ENCODE data around the gene GALM. TPM values are rescaled to one million over a fixed set of nuclear protein-coding genes. Genes with fewer than 3 reads are reported as not detected.

Gene GALM
- total and polyA plus RNA-seq, 2 donors from 2014 or later = 17.9 to 79.9 TPM

- Histone ChIP-seq H3K9ac (ENCODE audit: low read length in 3 of 3) (no peak overlapping the region), H3K27ac (ENCODE audit: low read depth in 2 of 2, low read length in 2 of 2) (no peak overlapping the region), H3K9me3 (ENCODE audit: control insufficient read depth in 2 of 3, insufficient read depth in 1 of 3, low read length in 3 of 3) (peaks cover 0 to 4% (median 0%) of the 10 kb centered on the region in 3 donors), H3K4me3 (ENCODE audit: low read length in 3 of 3) (no peak overlapping the region), H3K27me3 (ENCODE audit: control insufficient read depth, insufficient read depth, low read length) (no peaks in the 10 kb centered on the region), H3K4me1 (ENCODE audit: control insufficient read depth in 2 of 3, insufficient read depth in 2 of 3, low read depth in 1 of 3, low read length in 3 of 3) (no peaks in the 10 kb centered on the region), H3K36me3 (ENCODE audit: control insufficient read depth in 2 of 3, insufficient read depth in 3 of 3, low read length in 3 of 3) (no peaks in the 10 kb centered on the region)
- TF ChIP-seq, protein P1, sequence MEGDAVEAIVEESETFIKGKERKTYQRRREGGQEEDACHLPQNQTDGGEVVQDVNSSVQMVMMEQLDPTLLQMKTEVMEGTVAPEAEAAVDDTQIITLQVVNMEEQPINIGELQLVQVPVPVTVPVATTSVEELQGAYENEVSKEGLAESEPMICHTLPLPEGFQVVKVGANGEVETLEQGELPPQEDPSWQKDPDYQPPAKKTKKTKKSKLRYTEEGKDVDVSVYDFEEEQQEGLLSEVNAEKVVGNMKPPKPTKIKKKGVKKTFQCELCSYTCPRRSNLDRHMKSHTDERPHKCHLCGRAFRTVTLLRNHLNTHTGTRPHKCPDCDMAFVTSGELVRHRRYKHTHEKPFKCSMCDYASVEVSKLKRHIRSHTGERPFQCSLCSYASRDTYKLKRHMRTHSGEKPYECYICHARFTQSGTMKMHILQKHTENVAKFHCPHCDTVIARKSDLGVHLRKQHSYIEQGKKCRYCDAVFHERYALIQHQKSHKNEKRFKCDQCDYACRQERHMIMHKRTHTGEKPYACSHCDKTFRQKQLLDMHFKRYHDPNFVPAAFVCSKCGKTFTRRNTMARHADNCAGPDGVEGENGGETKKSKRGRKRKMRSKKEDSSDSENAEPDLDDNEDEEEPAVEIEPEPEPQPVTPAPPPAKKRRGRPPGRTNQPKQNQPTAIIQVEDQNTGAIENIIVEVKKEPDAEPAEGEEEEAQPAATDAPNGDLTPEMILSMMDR (IDR thresholded peaks at IDR 0.05; ENCODE audit: borderline replicate concordance, extremely low read depth, insufficient read depth) = no peak
- intact Hi-C loops (cut with DNase I) = no loop called here
- DNase-seq (no peak), FAIRE-seq (no peak)
Observed at GRCh38 chr2:38629684-38630083, 36.2 kb upstream of the GALM start.

- no peak overlapping the region for H3K9ac ChIP-seq (ENCODE audit: low read length in 3 of 3)
- TF ChIP-seq, protein P1 (IDR thresholded peaks at IDR 0.05; ENCODE audit: borderline replicate concordance, extremely low read depth, insufficient read depth) = no peak
- no peak for FAIRE-seq
- no peaks in the 10 kb centered on the region for H3K27me3 ChIP-seq (ENCODE audit: control insufficient read depth, insufficient read depth, low read length)
- no peaks in the 10 kb centered on the region for H3K4me1 ChIP-seq (ENCODE audit: control insufficient read depth in 2 of 3, insufficient read depth in 2 of 3, low read depth in 1 of 3, low read length in 3 of 3)
- H3K4me3 ChIP-seq (ENCODE audit: low read length in 3 of 3) = no peak overlapping the region
- DNase-seq = no peak
- intact Hi-C loops (cut with DNase I) = no loop called here
- no peaks in the 10 kb centered on the region for H3K36me3 ChIP-seq (ENCODE audit: control insufficient read depth in 2 of 3, insufficient read depth in 3 of 3, low read length in 3 of 3)
- no peak overlapping the region for H3K27ac ChIP-seq (ENCODE audit: low read depth in 2 of 2, low read length in 2 of 2)
- H3K9me3 ChIP-seq (ENCODE audit: control insufficient read depth in 2 of 3, insufficient read depth in 1 of 3, low read length in 3 of 3) = peaks cover 0 to 4% (median 0%) of the 10 kb centered on the region in 3 donors
Observed at GRCh38 chr2:38631976-38632375, 33.9 kb upstream of the GALM start.

GRCh38 chr2:38632980-38633379 is 32.9 kb upstream of the GALM start:
- H3K36me3 ChIP-seq (ENCODE audit: control insufficient read depth in 2 of 3, insufficient read depth in 3 of 3, low read length in 3 of 3) = no peaks in the 10 kb centered on the region
- no peak overlapping the region for H3K9ac ChIP-seq (ENCODE audit: low read length in 3 of 3)
- H3K27me3 ChIP-seq (ENCODE audit: control insufficient read depth, insufficient read depth, low read length) = no peaks in the 10 kb centered on the region
- intact Hi-C loops (cut with DNase I) = no loop called here
- H3K4me3 ChIP-seq (ENCODE audit: low read length in 3 of 3) = no peak overlapping the region
- H3K4me1 ChIP-seq (ENCODE audit: control insufficient read depth in 2 of 3, insufficient read depth in 2 of 3, low read depth in 1 of 3, low read length in 3 of 3) = no peaks in the 10 kb centered on the region
- DNase-seq = no peak
- TF ChIP-seq, protein P1 (IDR thresholded peaks at IDR 0.05; ENCODE audit: borderline replicate concordance, extremely low read depth, insufficient read depth) = no peak
- H3K27ac ChIP-seq (ENCODE audit: low read depth in 2 of 2, low read length in 2 of 2) = no peak overlapping the region
- FAIRE-seq = no peak
- H3K9me3 ChIP-seq (ENCODE audit: control insufficient read depth in 2 of 3, insufficient read depth in 1 of 3, low read length in 3 of 3) = peaks cover 0 to 4% (median 0%) of the 10 kb centered on the region in 3 donors

- Histone ChIP-seq H3K27ac (ENCODE audit: low read depth in 2 of 2, low read length in 2 of 2) (no peak overlapping the region), H3K9me3 (ENCODE audit: control insufficient read depth in 2 of 3, insufficient read depth in 1 of 3, low read length in 3 of 3) (peaks cover 0 to 4% (median 0%) of the 10 kb centered on the region in 3 donors), H3K27me3 (ENCODE audit: control insufficient read depth, insufficient read depth, low read length) (no peaks in the 10 kb centered on the region), H3K36me3 (ENCODE audit: control insufficient read depth in 2 of 3, insufficient read depth in 3 of 3, low read length in 3 of 3) (no peaks in the 10 kb centered on the region), H3K4me1 (ENCODE audit: control insufficient read depth in 2 of 3, insufficient read depth in 2 of 3, low read depth in 1 of 3, low read length in 3 of 3) (no peaks in the 10 kb centered on the region), H3K9ac (ENCODE audit: low read length in 3 of 3) (no peak overlapping the region), H3K4me3 (ENCODE audit: low read length in 3 of 3) (no peak overlapping the region)
- DNase-seq (no peak), FAIRE-seq (no peak)
- intact Hi-C loops (cut with DNase I) = no loop called here
- TF ChIP-seq, protein P1 (IDR thresholded peaks at IDR 0.05; ENCODE audit: borderline replicate concordance, extremely low read depth, insufficient read depth) = no peak
Observed at GRCh38 chr2:38633895-38634294, 32.0 kb upstream of the GALM start.
